Lower leg skin (tissue), 4 donors: ENCODE data around the gene CENPL. TPM values are rescaled to one million over a fixed set of nuclear protein-coding genes. Genes with fewer than 3 reads are reported as not detected.

Source experiments
- DNase-seq, 2 donors: peaks; one replicate each; pipeline ENCODE4 v3.0.0-alpha.2; 2019; ENCODE audit warnings: low spot score in 2 of 2
- H3K4me3 ChIP-seq: fragments of 200-600 bp; sonication (generic); 2 replicates; pipeline ENCODE4 v1.5.1; 2017; ENCODE audit warnings: mild to moderate bottlenecking, low read depth; ENCODE audit not compliant: poor library complexity, severe bottlenecking
- CTCF ChIP-seq, 3 donors: fragments of 450-650 bp; IDR thresholded peaks; one replicate each; pipeline ENCODE4 v1.5.1; 2016; ENCODE audit warnings: antibody characterized with exemption in 3 of 3, mild to moderate bottlenecking in 3 of 3, moderate library complexity in 2 of 3
- POLR2A ChIP-seq, 2 donors: fragments of 450-650 bp; IDR thresholded peaks; one replicate each; pipeline ENCODE4 v1.6.1; 2016 to 2017; ENCODE audit warnings: antibody characterized with exemption in 2 of 2, mild to moderate bottlenecking in 1 of 2, moderate library complexity in 1 of 2
- intact Hi-C: fragments of 100-400 bp; cut with DNase I; formaldehyde crosslinking; loops from one replicate; pipeline ENCODE4 v1.15.0; 2023; ENCODE audit warnings: low total_unique reads
- total RNA-seq, 4 donors: library from RNA; depleted of rRNA; stranded (reverse); fragments of >200 nt; gene quantifications; one replicate each; pipeline ENCODE4 v1.1.0, GENCODE V29; 2016

The CENPL gene
- total RNA-seq, 4 donors from 2014 or later: 2.7 to 6.8 (median 4.1) TPM

- TF ChIP-seq CTCF (IDR thresholded peaks at IDR 0.05): no peak
- TF ChIP-seq POLR2A (IDR thresholded peaks at IDR 0.05): no peak
- DNase-seq: no peak
- intact Hi-C loops: no loop called here
- H3K4me3 ChIP-seq: no peak overlapping the region
These were observed 70.9 kb downstream of the CENPL start for GRCh38 chr1:173753830-173754229.

Other genes with a start within 250 kb of the CENPL start
- gene SLC9C2, start 221.8 kb downstream of the CENPL start, total RNA-seq: not detected
- gene TEX50, start 189.5 kb downstream of the CENPL start, total RNA-seq: not detected
- 1 to 10 TPM in 1 of 4 donors, not detected in 3; 1.1 TPM for gene ANKRD45, start 155.0 kb downstream of the CENPL start, total RNA-seq
- 10 to 100 TPM; 18.2 to 31.6 (median 19.9) TPM for gene KLHL20, start 109.9 kb downstream of the CENPL start, total RNA-seq
- 1 to 10 TPM; 5.4 to 8.2 (median 7.1) TPM for gene DARS2, start 210 bp downstream of the CENPL start, total RNA-seq
- 100 to 1,000 TPM; 311 to 461 (median 384) TPM for gene GAS5, start 43.1 kb upstream of the CENPL start, total RNA-seq
- gene ZBTB37, start 43.5 kb upstream of the CENPL start, total RNA-seq: 1 to 10 TPM; 5.1 to 9.6 (median 7.3) TPM
- gene SERPINC1, start 92.4 kb upstream of the CENPL start, total RNA-seq: not detected
- gene RC3H1, start 197.5 kb upstream of the CENPL start, total RNA-seq: 10 to 100 TPM; 16.1 to 30.9 (median 27.0) TPM